Cardiac fibroblast (primary cell): ENCODE measurements around the gene C19orf12.
"Not testable (repeated sequence)": the region's sequence is repeated elsewhere in the genome, so short reads cannot be mapped to it uniquely, and the experiment has no call there.

ENCODE experiments used
- DNase-seq, 2 donors: peaks; one replicate each; pipeline versions ENCODE4 v3.0.0 to v3.0.0-alpha.2; 2010; ENCODE audit warnings: low read depth in 2 of 2
- H3K4me3 ChIP-seq, 2 donors: replicated peaks in 1 of 2; 1 replicate in 1 of 2; 2 replicates in 1 of 2; pipeline ENCODE4 v1.5.1; 2011; ENCODE audit warnings: low read depth in 2 of 2, low read length in 2 of 2, mild to moderate bottlenecking in 2 of 2, moderate library complexity in 1 of 2
- TF ChIP-seq, protein P1 (sequence below): IDR thresholded peaks from one replicate; pipeline ENCODE4 v1.5.1; 2011; ENCODE audit warnings: low read depth, mild to moderate bottlenecking, low read length, inconsistent platforms

C19orf12 gene

DNA sequence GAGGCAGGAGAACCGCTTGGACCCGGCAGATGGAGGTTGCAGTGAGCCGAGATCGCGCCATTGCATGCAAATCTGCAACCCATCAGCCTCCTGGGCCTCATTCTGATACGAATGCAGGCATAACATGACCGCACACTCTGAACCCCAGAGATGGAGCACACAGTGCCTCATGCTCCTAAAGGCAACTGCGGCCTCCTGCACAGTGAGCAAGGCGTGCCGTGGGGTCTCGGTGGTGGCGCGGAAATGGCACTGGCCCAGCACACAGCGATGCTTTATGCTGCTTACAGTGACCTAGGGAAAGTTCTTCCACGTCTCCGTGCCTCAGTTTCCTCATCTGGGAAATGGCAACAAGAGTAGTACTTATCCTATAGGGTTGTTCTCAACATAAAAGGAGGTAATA is 2.0 kb upstream of the C19orf12 start:
- H3K4me3 ChIP-seq: no peak overlapping the region
- no peak for DNase-seq
- TF ChIP-seq, protein P1, sequence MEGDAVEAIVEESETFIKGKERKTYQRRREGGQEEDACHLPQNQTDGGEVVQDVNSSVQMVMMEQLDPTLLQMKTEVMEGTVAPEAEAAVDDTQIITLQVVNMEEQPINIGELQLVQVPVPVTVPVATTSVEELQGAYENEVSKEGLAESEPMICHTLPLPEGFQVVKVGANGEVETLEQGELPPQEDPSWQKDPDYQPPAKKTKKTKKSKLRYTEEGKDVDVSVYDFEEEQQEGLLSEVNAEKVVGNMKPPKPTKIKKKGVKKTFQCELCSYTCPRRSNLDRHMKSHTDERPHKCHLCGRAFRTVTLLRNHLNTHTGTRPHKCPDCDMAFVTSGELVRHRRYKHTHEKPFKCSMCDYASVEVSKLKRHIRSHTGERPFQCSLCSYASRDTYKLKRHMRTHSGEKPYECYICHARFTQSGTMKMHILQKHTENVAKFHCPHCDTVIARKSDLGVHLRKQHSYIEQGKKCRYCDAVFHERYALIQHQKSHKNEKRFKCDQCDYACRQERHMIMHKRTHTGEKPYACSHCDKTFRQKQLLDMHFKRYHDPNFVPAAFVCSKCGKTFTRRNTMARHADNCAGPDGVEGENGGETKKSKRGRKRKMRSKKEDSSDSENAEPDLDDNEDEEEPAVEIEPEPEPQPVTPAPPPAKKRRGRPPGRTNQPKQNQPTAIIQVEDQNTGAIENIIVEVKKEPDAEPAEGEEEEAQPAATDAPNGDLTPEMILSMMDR: no peak

DNA sequence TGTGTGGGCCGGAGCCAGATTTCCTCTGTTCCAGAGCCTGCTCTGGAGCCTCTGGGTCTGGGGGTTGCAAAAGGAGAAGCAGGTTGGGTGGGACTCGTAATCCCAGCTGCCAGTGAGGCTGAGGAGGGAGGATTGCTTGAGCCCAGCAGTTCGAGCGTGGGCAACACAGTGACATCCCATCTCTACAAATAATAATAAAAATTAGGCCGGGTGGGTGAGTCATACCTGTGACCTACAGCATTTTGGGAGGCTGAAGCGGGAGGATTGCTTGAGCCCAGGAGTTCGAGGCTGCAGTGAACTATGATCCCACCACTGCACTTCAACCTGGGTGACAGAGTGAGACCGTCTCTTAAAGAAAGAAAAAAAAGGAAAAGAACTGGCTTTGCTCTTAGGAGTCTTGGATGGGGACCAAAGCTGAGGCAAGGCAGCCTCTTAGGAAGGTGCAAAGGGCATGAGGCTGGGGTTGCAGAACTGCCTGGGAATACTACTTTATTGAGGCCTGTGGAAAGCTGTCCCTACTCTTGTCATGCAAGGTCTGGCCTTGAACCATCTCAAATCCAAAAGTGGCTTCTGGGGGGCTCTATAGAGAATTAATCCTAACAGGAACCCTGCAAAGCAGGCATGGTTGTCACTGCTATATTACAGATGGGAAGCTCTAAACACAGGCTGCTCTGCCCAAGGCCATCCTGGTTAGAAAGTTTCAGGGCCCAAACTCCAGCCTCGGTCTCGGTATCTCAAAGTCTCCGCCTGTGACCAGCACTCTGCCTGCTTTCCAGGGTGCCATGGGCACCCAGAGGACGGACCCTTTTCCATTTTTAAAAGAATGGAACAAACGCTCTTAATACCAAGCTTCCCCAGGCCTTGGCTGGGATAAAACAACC is 880 bp upstream of the C19orf12 start:
- DNase-seq: peak; percentile 22 to 46
- H3K4me3 ChIP-seq: peak overlapping the region; percentile 62 to 76
- TF ChIP-seq, protein P1: no peak

DNA sequence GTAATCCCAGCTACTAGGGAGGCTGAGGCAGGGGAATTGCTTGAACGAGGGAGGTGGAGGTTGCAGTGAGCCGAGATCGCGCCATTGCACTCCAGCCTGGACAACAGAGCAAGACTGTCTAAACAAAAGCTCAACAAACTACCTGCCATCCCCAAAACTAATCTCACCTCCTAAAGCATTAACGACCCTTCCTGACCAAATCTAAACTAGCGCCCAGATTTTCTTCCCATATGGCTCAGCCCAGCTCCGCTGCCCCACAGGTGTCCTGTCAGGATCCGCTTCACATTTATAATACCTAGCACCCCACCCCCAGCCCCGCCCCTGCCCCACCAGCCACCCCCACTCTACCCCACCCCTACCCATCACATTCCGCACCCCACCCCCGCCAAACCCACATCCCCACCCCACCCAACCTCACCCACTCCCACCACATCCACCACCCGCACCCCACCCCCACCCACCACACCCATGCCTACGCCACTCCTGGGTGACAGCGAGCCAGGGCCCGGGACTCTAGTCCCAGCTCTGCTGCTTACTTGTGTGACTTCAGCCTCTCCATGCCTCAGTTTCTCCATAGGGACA is 599 bp downstream of the C19orf12 start:
- peak overlapping the region; percentile 73 to 76 for H3K4me3 ChIP-seq
- no peak for DNase-seq
- TF ChIP-seq, protein P1: no peak

DNA sequence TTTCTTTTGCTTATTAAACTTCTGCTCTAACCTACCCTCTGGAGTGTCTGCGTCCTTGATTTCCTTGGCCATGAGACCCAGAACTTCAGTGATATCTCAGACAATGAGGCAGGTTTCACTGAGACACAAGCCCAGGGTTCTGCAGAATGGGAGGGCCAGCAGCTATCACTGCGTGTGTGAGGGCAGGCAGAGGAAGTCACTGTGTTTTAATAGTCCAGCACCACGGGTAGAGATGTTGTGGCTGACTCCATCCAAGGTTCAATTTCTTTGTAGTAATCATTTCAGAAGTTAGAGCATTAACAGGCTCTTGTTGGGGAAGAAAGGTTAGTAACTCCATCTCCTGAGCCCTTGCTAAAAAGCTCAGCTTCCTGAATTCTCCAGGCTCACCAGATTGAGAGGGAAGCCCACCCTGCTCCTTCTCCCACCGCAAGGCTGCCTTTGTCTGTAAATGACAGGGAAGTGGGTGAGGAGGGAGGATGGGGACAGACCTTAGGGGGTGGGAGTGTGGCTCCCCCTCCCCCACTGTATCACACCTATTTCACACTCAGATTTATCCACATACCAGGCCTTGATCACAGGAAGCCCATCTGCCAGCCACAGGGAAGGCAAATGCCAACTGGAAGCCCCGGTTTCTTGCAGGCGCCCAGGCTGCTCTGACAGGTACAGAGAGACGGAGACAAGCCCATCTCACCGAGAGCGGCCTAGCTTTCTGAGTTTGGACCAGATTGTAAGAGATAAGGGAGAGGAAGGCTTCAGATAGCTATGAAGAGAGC is 2.1 kb downstream of the C19orf12 start:
- DNase-seq: no peak
- no peak overlapping the region for H3K4me3 ChIP-seq
- TF ChIP-seq, protein P1: no peak

DNA sequence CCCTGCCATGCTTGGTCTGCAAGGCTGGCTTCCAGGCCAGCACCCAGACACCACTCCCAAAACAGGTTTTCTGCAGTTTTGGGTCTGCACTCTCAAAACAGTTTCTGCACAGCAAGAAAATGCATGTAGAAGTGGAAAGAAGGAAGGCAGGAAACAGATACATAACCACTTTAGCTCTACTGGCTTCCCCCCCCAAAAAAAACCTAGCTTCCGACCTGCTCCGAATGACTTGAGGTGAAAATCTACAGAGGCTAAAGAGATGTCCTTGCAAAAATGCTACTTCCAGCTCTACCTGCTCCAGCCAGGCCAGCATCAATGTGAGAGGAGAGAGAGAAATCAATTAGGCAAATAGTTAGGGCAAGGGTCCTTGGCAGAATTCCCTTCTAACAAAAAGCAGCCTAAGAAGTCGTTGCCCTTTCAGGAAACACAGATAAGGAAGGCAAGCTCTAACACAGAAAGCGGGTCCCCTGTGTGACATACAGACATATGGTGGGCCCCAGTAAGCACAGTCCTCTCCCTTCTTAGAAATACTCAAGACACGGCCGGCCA is 3.4 kb downstream of the C19orf12 start:
- TF ChIP-seq, protein P1: no peak
- no peak for DNase-seq
- no peak overlapping the region for H3K4me3 ChIP-seq

DNA sequence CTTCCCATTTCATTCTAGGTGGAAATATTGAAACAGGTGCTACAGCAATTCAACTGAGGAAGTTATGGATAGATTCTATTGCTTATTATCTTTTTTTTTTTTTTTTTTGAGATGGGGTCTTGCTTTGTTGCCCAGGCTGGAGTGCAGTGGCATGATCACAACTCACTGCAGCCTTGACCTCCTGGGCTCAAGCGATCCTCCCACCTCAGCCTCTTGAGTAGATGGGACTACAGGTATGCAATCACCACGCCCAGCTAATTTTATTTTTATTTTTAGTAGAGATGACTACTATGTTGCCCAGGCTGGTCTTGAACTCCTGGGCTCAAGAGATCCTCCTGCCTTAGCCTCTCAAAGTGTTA is 5.6 kb downstream of the C19orf12 start:
- not testable (repeated sequence) for H3K4me3 ChIP-seq

More for the DNA sequence above, 5.6 kb downstream of the C19orf12 start:
- DNase-seq: not testable (repeated sequence)
